ENCODE data around the gene TMEM255A.
A peak's percentile ranks its signal among the peaks of the same experiment; 100 is the strongest.

The TMEM255A gene

DNA sequence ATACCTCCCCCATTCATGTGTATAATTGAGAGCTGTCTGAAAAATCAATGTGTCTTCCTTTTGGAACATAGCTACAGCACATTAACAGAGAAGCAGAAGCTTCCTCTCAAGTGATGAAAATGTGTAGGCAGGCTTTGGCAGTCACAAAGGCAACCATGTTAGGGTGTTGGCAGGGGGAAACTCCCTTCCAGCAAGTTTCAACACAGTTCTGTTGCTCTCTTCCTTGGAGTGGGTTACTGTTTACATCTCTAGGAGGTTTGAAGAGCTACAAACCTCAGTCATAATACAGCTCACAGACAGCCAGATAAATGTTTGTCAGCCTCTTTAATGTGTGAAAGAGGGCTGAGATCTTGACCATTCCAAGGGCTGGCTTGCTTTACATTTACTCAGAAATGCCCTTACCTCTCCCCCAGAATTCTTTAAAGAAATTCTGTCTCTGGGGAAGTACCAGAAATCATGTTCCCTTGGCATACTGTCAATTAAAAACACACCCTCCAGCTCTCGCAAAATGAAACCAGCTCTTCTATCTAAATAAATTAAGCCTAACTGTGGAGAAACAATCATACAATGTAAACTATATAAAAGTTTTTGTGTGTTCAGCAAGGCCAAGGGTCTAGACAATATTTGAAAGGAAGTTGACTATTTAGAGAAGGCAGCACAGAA is 41.8 kb downstream of the TMEM255A start:
- no peak for DNase-seq
- ATAC-seq, result peak; percentile 40

DNA sequence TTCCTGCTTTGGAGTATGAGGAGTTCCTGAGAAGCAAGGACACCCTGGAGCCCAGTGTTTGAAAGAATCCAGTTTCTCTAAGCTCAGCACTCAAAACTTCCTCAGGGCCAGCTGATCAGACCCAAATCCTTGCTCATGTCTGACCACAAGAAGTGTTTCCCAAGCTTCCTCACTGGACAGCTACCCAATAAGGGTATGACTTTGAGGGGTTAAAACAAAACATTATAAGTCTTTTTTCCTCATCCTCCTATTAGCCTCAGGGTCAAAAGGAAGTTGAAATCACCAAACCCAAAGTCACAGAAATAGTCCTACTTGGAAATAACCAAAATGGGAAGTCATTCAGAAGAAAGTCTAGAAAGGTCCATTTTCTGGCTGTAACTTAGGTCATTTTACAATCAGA is 46.9 kb downstream of the TMEM255A start:
- ATAC-seq (no peak), DNase-seq (no peak)

DNA sequence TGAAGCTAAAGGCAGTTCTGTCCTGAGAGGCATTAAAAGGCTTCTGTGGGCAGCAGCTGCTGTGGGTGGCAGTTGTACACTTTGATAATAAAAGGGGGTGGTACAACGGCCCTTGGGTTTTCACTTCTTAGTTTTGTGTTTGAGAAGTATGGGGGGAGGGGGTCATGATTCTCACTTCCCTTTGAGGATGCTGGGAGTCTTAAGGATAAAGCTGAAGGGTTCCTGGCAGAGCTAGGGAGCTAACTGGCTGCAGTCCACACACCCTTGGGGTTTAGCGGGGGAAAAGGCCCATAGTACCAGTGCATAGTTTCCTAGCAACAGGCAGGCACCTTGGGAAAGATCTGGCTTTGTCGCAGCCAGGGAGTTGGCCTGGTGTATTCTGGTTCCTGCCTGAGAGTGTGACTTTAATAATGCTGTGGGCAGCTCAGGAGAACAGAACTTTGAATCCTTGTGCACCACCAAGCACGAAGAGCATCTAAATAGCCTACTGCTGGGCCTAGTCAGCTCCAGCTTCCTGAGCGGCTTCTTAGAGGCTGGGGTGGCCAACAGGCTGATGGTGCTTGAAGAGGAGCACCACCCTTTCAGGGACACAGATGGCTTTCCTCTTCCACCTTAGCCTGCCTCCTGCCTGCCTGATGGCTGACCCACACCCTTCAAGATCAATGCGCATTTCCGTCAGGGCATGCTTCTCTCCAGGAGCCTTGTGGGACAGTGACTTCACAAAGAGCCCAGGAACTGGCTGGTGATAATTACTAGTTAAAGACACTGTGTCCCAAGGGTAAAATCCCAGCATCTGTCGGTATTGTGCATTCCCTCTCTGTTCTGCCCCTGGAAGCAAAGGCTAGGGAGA is 48.2 kb downstream of the TMEM255A start:
- no peak for DNase-seq
- no peak for ATAC-seq

- DNase-seq (no peak), ATAC-seq (no peak)
Observed at GRCh38 chrX:120260369-120260768, 50.9 kb downstream of the TMEM255A start.

DNA sequence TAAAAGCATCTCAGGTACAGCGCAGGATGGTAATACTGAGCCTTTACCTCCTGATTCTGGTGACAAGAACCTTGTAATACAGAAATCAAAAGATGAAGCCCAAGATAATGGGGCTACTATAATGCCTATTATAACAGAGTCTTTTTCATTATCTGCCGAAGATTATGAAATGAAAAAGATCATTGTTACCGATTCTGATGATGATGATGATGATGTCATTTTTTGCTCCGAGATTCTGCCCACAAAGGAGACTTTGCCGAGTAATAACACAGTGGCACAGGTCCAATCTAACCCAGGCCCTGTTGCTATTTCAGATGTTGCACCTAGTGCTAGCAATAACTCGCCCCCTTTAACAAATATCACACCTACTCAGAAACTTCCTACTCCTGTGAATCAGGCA is 57.5 kb downstream of the TMEM255A start:
- no peak for ATAC-seq
- no peak for DNase-seq

GRCh38 chrX:120251471-120252011 is 59.7 kb downstream of the TMEM255A start:
- DNase-seq (peak; percentile 15), ATAC-seq (no peak)

DNA sequence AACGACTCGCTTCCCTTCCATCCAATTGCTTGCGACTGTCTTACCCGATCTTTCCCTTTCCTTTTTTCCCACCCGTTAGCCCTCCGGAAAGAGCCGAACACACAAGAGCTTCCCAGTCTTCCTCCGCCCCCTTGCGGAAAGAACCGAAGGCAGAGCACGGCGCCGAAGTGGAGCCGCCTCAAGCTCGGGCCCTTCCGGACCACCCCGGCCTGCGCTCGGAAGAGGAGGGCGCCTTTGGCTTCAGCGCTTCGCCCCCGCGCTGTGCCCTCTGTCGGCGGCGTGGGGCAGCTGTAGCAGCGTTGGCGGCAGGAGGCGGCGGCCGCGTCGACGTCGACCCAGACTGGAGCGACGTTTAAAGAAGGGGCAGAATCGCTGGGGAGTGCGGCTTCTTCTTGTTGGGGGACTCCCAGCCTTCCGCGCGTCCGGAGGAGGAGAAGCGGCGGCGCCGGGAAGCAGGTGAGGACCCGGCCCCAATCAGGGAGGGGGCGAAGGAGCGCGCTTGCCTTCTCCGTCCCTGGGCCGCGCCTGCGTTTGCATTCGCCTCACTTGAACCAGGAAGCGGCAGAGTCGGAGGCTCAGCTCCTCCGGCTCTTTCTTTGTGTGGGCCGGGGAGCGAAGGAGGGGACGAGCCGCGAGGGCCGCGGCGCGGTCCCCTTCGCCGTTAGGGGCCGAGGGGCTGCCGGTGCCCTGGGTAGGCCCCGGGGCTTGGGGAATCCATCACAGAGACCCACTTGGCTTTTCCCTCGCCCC is 60.6 kb downstream of the TMEM255A start, which contains the start of gene ZBTB33:
ZBTB33 (plus strand) TSS at position 291 of the 750 bp plus-strand sequence. CDS start 2,604 bp downstream, outside the sequence.
- ATAC-seq (peak; percentile 100), DNase-seq (peak; percentile 84)

- ATAC-seq (peak; percentile 89), DNase-seq (peak; percentile 58)
Observed at GRCh38 chrX:120244735-120245498, 66.3 kb downstream of the TMEM255A start.

- ATAC-seq (no peak), DNase-seq (no peak)
Observed at GRCh38 chrX:120244395-120244734, 66.9 kb downstream of the TMEM255A start.

GRCh38 chrX:120242813-120243212 is 68.4 kb downstream of the TMEM255A start:
- no peak for ATAC-seq
- DNase-seq, result no peak

DNA sequence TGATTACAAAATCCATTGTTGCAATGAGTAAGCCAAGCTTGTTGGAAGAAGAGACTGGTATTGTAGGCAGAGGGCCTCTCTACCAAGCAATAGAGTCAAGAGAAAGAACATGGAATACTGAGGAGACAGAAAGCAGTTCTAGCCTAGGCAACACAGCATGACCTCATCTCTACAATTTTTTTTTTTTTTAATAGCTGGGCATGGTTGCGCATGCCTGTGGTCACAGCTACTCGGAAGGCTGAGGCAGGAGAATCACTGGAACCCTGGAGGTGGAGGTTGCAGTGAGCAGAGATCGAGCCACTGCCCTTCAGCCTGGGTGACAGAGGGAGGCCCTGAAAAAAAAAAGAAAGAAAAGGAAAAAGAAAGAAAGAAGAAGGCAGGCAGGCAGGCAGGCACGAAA is 72.3 kb downstream of the TMEM255A start:
- ATAC-seq (no peak), DNase-seq (no peak)

DNA sequence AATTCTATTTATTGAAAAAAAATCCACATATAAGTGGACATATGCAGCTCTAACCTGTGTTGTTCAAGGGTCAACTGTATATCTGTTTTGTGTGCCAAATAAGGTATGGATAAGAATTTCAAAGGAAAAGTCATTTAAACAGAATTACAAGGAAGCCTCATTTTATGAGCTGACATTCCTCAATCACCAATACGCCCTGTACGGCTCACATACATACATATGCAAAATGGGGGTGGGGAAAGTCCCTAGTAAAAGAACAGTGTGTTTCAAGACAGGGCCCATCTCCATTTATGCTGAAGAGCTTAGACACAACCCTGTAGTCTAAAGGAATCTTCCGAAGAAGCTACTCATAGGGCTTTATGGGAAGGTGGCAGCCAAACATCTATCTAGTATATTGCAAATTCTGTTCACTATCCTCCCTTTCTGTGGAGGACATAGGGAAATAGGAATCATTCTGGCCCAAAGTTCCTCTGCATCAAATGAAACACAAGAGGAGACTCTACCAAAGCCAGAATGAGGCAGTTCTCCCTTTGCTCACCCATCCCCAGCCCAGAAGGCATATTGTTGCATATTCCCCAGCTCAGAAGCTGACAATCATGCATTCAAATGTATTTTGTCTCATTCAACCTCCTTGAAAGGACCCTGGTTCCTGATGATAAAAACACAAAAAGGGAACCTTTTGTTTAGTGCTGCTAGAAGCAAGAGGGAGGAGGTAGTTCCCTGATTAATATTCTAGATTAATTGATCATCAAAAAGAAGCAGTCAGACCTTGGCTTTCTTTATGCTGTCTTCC is 74.4 kb downstream of the TMEM255A start:
- no peak for DNase-seq
- no peak for ATAC-seq

- ATAC-seq (no peak), DNase-seq (no peak)
Observed at GRCh38 chrX:120235284-120235683, 76.0 kb downstream of the TMEM255A start.

DNA sequence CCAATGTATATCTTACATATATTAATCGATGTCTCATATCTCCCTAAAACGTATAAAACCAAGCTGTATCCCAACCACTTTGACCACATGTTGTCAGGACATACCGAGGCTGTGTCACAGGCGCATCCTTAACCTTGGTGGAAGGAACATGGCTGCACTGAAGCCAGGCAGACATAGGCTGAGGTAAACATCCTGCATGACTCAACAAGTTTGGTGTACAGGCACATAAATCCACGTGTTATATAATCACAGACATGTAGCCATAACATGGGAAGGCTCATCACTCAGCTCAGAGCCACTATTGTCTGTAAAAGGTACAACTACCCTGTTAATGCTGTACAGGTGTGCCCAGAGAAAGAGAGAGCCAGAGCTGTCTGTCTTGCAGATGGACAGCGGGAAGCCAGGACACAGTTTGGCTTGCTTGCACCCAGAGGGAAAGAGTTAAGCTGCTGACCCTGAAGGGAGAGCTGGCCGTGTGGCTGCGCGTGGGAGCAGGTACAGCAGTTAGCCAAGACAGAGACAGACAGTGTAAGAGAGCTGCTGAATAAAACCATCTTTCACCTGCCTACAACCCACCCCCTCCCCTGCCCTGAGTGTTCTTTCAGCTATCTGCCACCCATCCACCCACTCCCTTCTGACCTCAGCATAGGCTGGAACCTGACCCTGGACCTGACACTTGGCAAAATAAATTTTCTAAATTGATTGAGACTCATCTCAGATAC is 82.9 kb downstream of the TMEM255A start:
- ATAC-seq (no peak), DNase-seq (no peak)

DNA sequence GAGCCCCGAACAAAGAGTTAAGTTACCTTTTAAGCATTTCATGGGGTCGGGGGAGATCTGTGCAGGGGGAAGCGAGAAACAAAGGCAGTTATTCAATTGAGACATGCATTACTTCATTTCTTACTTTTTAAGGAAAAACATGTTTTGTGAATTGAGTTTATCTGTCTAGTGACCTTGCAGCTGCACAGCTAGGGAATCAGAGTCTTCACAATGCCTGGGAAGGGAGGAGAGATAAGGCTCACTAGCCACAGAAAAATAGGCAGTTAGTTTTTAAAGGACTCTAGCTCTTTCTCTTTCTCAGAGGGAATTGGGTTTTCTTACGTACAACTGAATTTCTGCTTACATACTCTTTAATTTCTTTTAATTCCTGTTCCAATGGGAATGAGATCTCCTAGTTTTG is 86.9 kb downstream of the TMEM255A start:
- DNase-seq, result no peak

GRCh38 chrX:120223374-120223773 is 87.9 kb downstream of the TMEM255A start:
- no peak for DNase-seq
- no peak for ATAC-seq

More for the DNA sequence above, 86.9 kb downstream of the TMEM255A start:
- ATAC-seq, result no peak

DNA sequence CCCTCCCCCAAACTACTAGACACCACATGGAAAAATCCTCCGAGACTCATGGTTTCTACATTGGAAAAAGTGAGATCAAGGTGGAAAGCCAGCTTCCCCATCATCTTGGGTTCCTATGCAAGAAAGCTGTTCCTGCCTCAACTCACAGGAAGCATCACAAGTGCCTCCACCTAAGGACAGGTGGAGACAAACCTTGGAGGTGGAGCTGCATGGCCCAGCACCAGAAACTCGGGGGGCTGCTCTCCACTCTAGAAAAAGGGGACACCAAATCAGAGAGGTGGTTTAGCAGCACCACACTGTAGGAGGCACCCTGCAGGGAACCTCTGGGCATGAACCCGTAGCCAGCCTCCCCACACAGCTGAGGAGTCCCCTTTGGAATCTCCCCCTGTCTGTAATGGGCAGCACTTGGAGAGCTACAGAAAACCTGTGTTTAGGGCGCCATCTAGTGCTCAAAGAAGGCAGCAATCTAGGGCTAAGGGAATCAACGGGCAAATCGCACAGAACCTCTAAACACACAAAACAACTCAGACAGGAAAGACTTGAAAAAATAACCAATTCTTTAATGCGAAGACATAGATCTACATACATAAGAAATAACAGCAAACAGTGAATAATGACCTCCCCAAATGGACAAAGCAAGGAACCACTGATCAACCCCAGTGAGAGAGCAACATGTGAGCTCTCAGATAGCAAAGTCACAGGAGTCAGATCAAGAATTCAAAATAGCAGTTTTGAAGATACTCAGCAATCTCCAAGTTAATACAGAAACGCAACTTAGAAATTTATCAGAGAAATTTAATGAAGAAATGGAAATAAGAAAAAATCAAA is 97.6 kb downstream of the TMEM255A start:
- DNase-seq (peak; percentile 60), ATAC-seq (peak; percentile 57)

All from stimulated activated naive CD8-positive, alpha-beta T cell treated with anti-CD3 and anti-CD28 coated beads, Interleukin-15, Interleukin-2, amounts not matched to agents 100 U/mL and 50 U/mL, for 24 hours (primary cell).